ENCODE results near the gene KCNJ8.

The KCNJ8 gene

GRCh38 chr12:21776175-21776574 lies 1.7 kb upstream of the KCNJ8 start:
- Histone ChIP-seq H3K27me3 (replicated peaks; ENCODE audit: control insufficient read depth, insufficient read depth, low read length) (no peaks in the 10 kb centered on the region; the same call in 1 of the 2 replicates), H3K36me3 (ENCODE audit: control insufficient read depth, insufficient read depth, low read length) (no peaks in the 10 kb centered on the region), H3K4me3 (replicated peaks; ENCODE audit: low read depth, low read length) (no peak overlapping the region)
- no peak for TF ChIP-seq CTCF (IDR thresholded peaks at IDR 0.05; ENCODE audit: insufficient read depth, low read length, poor library complexity, severe bottlenecking)
- DNase-seq (ENCODE audit: extremely low read depth, insufficient read length) = no peak

- no peak for TF ChIP-seq CTCF (IDR thresholded peaks at IDR 0.05; ENCODE audit: insufficient read depth, low read length, poor library complexity, severe bottlenecking)
These were observed 771 bp upstream of the KCNJ8 start for GRCh38 chr12:21775133-21775820.

GRCh38 chr12:21773806-21774205 lies 700 bp downstream of the KCNJ8 start:
- H3K4me3 ChIP-seq (replicated peaks; ENCODE audit: low read depth, low read length) = no peak overlapping the region
- no peak for TF ChIP-seq CTCF (IDR thresholded peaks at IDR 0.05; ENCODE audit: insufficient read depth, low read length, poor library complexity, severe bottlenecking)
- DNase-seq (ENCODE audit: extremely low read depth, insufficient read length) = no peak
- H3K27me3 ChIP-seq (replicated peaks; ENCODE audit: control insufficient read depth, insufficient read depth, low read length) = no peaks in the 10 kb centered on the region; the same call in 1 of the 2 replicates
- no peaks in the 10 kb centered on the region for H3K36me3 ChIP-seq (ENCODE audit: control insufficient read depth, insufficient read depth, low read length)

More at GRCh38 chr12:21775133-21775820, 771 bp upstream of the KCNJ8 start:
- Histone ChIP-seq H3K27me3 (replicated peaks; ENCODE audit: control insufficient read depth, insufficient read depth, low read length) (no peaks in the 10 kb centered on the region; the same call in 1 of the 2 replicates), H3K4me3 (replicated peaks; ENCODE audit: low read depth, low read length) (no peak overlapping the region), H3K36me3 (ENCODE audit: control insufficient read depth, insufficient read depth, low read length) (no peaks in the 10 kb centered on the region)
- no peak for DNase-seq (ENCODE audit: extremely low read depth, insufficient read length)

- TF ChIP-seq CTCF (IDR thresholded peaks at IDR 0.05; ENCODE audit: insufficient read depth, low read length, poor library complexity, severe bottlenecking) = peak; percentile 5
- DNase-seq (ENCODE audit: extremely low read depth, insufficient read length) = no peak
- Histone ChIP-seq H3K4me3 (replicated peaks; ENCODE audit: low read depth, low read length) (no peak overlapping the region), H3K36me3 (ENCODE audit: control insufficient read depth, insufficient read depth, low read length) (no peaks in the 10 kb centered on the region), H3K27me3 (replicated peaks; ENCODE audit: control insufficient read depth, insufficient read depth, low read length) (no peaks in the 10 kb centered on the region; the same call in 1 of the 2 replicates)
These were observed 1.2 kb downstream of the KCNJ8 start for GRCh38 chr12:21773263-21773741.

GRCh38 chr12:21771311-21771710 lies 3.2 kb downstream of the KCNJ8 start:
- no peak for TF ChIP-seq CTCF (IDR thresholded peaks at IDR 0.05; ENCODE audit: insufficient read depth, low read length, poor library complexity, severe bottlenecking)
- DNase-seq (ENCODE audit: extremely low read depth, insufficient read length) = no peak
- Histone ChIP-seq H3K4me3 (replicated peaks; ENCODE audit: low read depth, low read length) (no peak overlapping the region), H3K27me3 (replicated peaks; ENCODE audit: control insufficient read depth, insufficient read depth, low read length) (no peaks in the 10 kb centered on the region; the same call in 1 of the 2 replicates), H3K36me3 (ENCODE audit: control insufficient read depth, insufficient read depth, low read length) (no peaks in the 10 kb centered on the region)
